ENCODE measurements around the gene HDAC9.

Gene HDAC9

GRCh38 chr7:19015098-19015497, 519.5 kb downstream of the HDAC9 start:
- Histone ChIP-seq H3K4me1 (no peaks in the 10 kb centered on the region), H3K36me3 (no peaks in the 10 kb centered on the region), H3K4me3 (no peak overlapping the region), H3K9me3 (no peaks in the 10 kb centered on the region), H3K27ac (no peak overlapping the region), H3K27me3 (no peaks in the 10 kb centered on the region)
- no peak for DNase-seq
- intact Hi-C loops (cut with DNase I; ENCODE audit: low total_unique reads) = no loop called here
- TF ChIP-seq, protein P1, sequence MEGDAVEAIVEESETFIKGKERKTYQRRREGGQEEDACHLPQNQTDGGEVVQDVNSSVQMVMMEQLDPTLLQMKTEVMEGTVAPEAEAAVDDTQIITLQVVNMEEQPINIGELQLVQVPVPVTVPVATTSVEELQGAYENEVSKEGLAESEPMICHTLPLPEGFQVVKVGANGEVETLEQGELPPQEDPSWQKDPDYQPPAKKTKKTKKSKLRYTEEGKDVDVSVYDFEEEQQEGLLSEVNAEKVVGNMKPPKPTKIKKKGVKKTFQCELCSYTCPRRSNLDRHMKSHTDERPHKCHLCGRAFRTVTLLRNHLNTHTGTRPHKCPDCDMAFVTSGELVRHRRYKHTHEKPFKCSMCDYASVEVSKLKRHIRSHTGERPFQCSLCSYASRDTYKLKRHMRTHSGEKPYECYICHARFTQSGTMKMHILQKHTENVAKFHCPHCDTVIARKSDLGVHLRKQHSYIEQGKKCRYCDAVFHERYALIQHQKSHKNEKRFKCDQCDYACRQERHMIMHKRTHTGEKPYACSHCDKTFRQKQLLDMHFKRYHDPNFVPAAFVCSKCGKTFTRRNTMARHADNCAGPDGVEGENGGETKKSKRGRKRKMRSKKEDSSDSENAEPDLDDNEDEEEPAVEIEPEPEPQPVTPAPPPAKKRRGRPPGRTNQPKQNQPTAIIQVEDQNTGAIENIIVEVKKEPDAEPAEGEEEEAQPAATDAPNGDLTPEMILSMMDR (IDR thresholded peaks at IDR 0.05) = no peak

DNA sequence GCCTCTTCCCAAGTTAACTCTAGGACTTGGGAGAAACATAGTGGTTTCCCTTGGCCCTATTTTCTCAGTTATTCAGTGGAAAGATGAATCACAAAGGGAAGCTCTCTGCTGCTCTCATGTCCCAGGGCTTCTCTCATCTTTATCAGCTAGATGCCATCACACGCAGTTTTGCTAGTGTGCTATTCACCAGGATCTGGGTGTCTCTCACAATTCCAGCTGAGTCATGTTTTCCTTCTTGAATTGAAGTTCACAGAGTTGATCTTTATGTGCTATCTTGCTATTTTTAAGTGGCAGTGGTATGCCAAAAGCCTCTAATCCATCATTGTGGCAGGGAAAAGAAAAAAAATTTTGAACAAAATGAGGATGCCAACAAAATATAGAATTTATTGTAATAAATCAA, 520.6 kb downstream of the HDAC9 start:
- no peak overlapping the region for H3K4me3 ChIP-seq
- no peaks in the 10 kb centered on the region for H3K27me3 ChIP-seq
- H3K27ac ChIP-seq = no peak overlapping the region
- no peaks in the 10 kb centered on the region for H3K4me1 ChIP-seq
- intact Hi-C loops (cut with DNase I; ENCODE audit: low total_unique reads) = no loop called here
- TF ChIP-seq, protein P1 (IDR thresholded peaks at IDR 0.05) = no peak
- no peak for DNase-seq
- H3K36me3 ChIP-seq = no peaks in the 10 kb centered on the region
- no peaks in the 10 kb centered on the region for H3K9me3 ChIP-seq

DNA sequence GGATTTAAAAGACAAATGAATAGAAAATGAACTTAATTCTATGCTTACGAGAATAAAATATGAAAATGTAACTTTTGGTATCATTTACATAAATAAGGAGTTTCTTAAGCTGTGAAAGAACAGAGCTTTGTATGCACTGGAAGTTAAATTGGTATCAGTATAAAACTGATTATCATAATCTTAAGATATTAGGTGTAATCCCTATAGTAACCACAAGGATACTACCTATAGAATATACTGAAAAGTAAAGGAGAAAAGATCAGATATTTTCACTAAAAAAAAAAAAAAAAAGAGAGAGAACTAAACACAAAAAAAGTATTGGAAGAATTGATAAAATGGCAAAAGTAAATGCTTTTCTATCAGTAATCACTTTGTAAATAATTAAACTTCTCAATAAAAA, 521.8 kb downstream of the HDAC9 start:
- TF ChIP-seq, protein P1 (IDR thresholded peaks at IDR 0.05) = no peak
- no peaks in the 10 kb centered on the region for H3K27me3 ChIP-seq
- H3K27ac ChIP-seq = no peak overlapping the region
- intact Hi-C loops (cut with DNase I; ENCODE audit: low total_unique reads) = no loop called here
- no peaks in the 10 kb centered on the region for H3K9me3 ChIP-seq
- no peak overlapping the region for H3K4me3 ChIP-seq
- no peaks in the 10 kb centered on the region for H3K36me3 ChIP-seq
- H3K4me1 ChIP-seq = no peaks in the 10 kb centered on the region
- no peak for DNase-seq

- no peaks in the 10 kb centered on the region for H3K36me3 ChIP-seq
- H3K9me3 ChIP-seq = no peaks in the 10 kb centered on the region
- H3K27ac ChIP-seq = no peak overlapping the region
- intact Hi-C loops (cut with DNase I; ENCODE audit: low total_unique reads) = no loop called here
- H3K4me3 ChIP-seq = no peak overlapping the region
- no peaks in the 10 kb centered on the region for H3K27me3 ChIP-seq
- TF ChIP-seq, protein P1 (IDR thresholded peaks at IDR 0.05) = no peak
- no peak for DNase-seq
- H3K4me1 ChIP-seq = peaks cover 0 to 8% (median 0%) of the 10 kb centered on the region in 4 donors
Measured at GRCh38 chr7:19020062-19020461, 524.5 kb downstream of the HDAC9 start.

DNA sequence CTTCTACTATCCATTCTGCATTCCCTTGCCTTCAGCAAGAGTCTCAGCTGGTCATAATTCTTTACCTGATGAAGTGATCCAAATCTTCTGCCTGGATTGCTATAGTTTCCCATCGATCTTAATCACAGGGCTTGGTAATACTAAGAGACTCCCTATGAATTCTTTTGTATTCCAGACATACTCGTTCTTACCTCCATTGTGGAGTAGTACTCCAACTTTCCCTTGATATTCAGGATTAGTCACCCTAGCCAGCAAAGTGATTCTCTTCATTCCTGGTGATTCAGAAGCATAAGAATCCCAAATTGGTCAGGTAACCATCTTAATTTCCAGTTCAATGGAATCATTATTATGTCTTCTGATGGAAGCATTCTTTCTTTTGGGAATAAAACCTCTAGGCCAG, 525.2 kb downstream of the HDAC9 start:
- no peaks in the 10 kb centered on the region for H3K9me3 ChIP-seq
- intact Hi-C loops (cut with DNase I; ENCODE audit: low total_unique reads) = no loop called here
- TF ChIP-seq, protein P1 (IDR thresholded peaks at IDR 0.05) = no peak
- H3K4me3 ChIP-seq = no peak overlapping the region
- H3K4me1 ChIP-seq = peaks cover 0 to 8% (median 0%) of the 10 kb centered on the region in 4 donors
- no peak overlapping the region for H3K27ac ChIP-seq
- no peaks in the 10 kb centered on the region for H3K27me3 ChIP-seq
- DNase-seq = no peak
- no peaks in the 10 kb centered on the region for H3K36me3 ChIP-seq

GRCh38 chr7:19023477-19023876, 527.9 kb downstream of the HDAC9 start:
- TF ChIP-seq, protein P1 (IDR thresholded peaks at IDR 0.05) = no peak
- DNase-seq = no peak
- Histone ChIP-seq H3K27ac (no peak overlapping the region), H3K4me1 (peaks cover 0 to 8% (median 0%) of the 10 kb centered on the region in 4 donors), H3K4me3 (no peak overlapping the region), H3K27me3 (no peaks in the 10 kb centered on the region), H3K36me3 (no peaks in the 10 kb centered on the region), H3K9me3 (no peaks in the 10 kb centered on the region)
- intact Hi-C loops (cut with DNase I; ENCODE audit: low total_unique reads) = no loop called here
